GM12892 (cell line): Measurements from ENCODE around the gene ENOX1.

Source experiments
- POLR2A ChIP-seq: IDR thresholded peaks from 2 replicates; pipeline ENCODE4 v1.6.1; 2011; ENCODE audit warnings: low read depth, low read length, control low read depth
- POLR2AphosphoS5 ChIP-seq: IDR thresholded peaks from 2 replicates; pipeline ENCODE4 v1.6.1; 2011; ENCODE audit warnings: low read depth, low read length, control low read depth
- TAF1 ChIP-seq: IDR thresholded peaks from 2 replicates; pipeline ENCODE4 v1.6.1; 2011; ENCODE audit warnings: low read depth, mild to moderate bottlenecking, control low read depth, low read length, borderline replicate concordance

DNA sequence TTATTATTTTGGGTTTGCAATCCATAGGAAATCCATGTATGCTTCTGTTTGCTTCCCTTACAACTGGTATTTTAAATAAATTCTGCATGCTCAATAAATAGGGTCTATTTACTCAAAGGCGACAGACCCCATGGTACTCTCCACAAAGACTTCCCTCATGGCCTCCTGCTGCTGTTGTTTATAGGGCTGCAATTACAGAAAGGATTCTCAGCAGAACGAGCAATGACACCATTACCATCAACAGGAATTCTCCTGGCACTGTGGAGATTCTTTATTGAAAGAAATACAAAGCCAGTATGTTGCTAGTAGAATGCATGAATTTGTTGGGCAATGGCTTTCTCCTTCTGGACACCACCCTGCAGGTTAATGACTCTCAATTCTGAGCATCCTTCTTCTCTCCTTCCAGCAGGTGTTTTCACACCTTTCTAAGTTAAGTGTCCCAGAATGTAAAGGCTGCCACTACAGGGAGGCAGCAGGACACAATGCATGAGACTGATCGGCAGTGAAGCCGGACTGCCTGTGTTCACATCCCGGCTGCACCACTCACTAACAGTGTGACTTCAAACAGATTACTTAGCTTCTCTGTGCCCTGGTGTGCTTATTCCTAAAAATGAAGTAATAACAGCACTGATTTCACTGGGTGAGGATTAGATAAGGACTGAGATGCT lies 403.1 kb downstream of the ENOX1 start:
- TF ChIP-seq TAF1 = no peak
- TF ChIP-seq POLR2A = no peak
- TF ChIP-seq POLR2AphosphoS5 = no peak
